ENCODE data around the gene ASB8.

Gene ASB8

GRCh38 chr12:48157018-48157888, at the start of gene ASB8:
Gene ASB8 (minus strand): TSS chr12:48157515. CDS start chr12:48153496, 4,019 bp downstream.
- POLR2A ChIA-PET = interaction anchor here (0.7 to 2.7 kb wide), 20 partner anchors 9 to 1888 kb away, joined by 3 to 26 read pairs (median 5); partner anchors contain the start of genes CCDC184, PFKM, SENP1 and SLC38A1
- peak; percentile 99 for DNase-seq (ENCODE audit: extremely low spot score)
- CTCF ChIA-PET = interaction anchor here (0.6 to 1.6 kb wide), 3 partner anchors 11 to 73 kb away, joined by 3 to 9 read pairs (median 3); no protein-coding TSS in a partner anchor
- no peak for TF ChIP-seq TARDBP (IDR thresholded peaks at IDR 0.05)
- peak; percentile 33; the same call in 1 of the 2 replicates for TF ChIP-seq FOXM1 (IDR thresholded peaks at IDR 0.05; ENCODE audit: borderline replicate concordance)
- TF ChIP-seq L3MBTL2 (conservative IDR thresholded peaks at IDR 0.05) = no peak
- TF ChIP-seq PKNOX1 (IDR thresholded peaks at IDR 0.05) = peak; percentile 47; the same call in 1 of the 2 replicates
- no peak for TF ChIP-seq BHLHE40 (IDR thresholded peaks at IDR 0.05; ENCODE audit: borderline replicate concordance)
- TF ChIP-seq HDGF (IDR thresholded peaks at IDR 0.05; ENCODE audit: borderline replicate concordance) = no peak
- no peak for TF ChIP-seq SUZ12 (IDR thresholded peaks at IDR 0.05)
- no peak for TF ChIP-seq ZNF384 (IDR thresholded peaks at IDR 0.05)
- TF ChIP-seq SP1 (IDR thresholded peaks at IDR 0.05) = no peak
- no peak for TF ChIP-seq LEF1 (IDR thresholded peaks at IDR 0.05; ENCODE audit: borderline replicate concordance)
- TF ChIP-seq NFRKB (IDR thresholded peaks at IDR 0.05) = no peak
- TF ChIP-seq FOXK2 (IDR thresholded peaks at IDR 0.05) = no peak
- no peak for TF ChIP-seq CTBP1 (IDR thresholded peaks at IDR 0.05; ENCODE audit: borderline replicate concordance)
- no peak for TF ChIP-seq FOXA1 (IDR thresholded peaks at IDR 0.05)
- 0 out of 2 replicates have a peak, but pooled peaks have one; percentile 5 for TF ChIP-seq ELF4 (IDR thresholded peaks at IDR 0.05)

- CTCF ChIA-PET = no interaction called here
- POLR2A ChIA-PET = no interaction called here
- TF ChIP-seq SUZ12 (IDR thresholded peaks at IDR 0.05) (no peak), PKNOX1 (IDR thresholded peaks at IDR 0.05) (no peak), HDGF (IDR thresholded peaks at IDR 0.05; ENCODE audit: borderline replicate concordance) (no peak), ELF4 (IDR thresholded peaks at IDR 0.05) (no peak), CTBP1 (IDR thresholded peaks at IDR 0.05; ENCODE audit: borderline replicate concordance) (no peak), ARNT (IDR thresholded peaks at IDR 0.05) (no peak), FOXK2 (IDR thresholded peaks at IDR 0.05) (no peak), BHLHE40 (IDR thresholded peaks at IDR 0.05; ENCODE audit: borderline replicate concordance) (no peak), LEF1 (IDR thresholded peaks at IDR 0.05; ENCODE audit: borderline replicate concordance) (no peak), L3MBTL2 (conservative IDR thresholded peaks at IDR 0.05) (no peak), SP1 (IDR thresholded peaks at IDR 0.05) (no peak)
- DNase-seq (ENCODE audit: extremely low spot score) = no peak
These were observed 45.9 kb upstream of the ASB8 start, which contains the start of gene OR10AD1 for GRCh38 chr12:48203192-48203591. Gene OR10AD1 (minus strand): TSS chr12:48203292. CDS start chr12:48203292, 0 bp downstream.

GRCh38 chr12:48202766-48203165, 45.5 kb upstream of the ASB8 start:
- CTCF ChIA-PET = no interaction called here
- DNase-seq (ENCODE audit: extremely low spot score) = no peak
- POLR2A ChIA-PET = no interaction called here
- no peak for TF ChIP-seq NFRKB (IDR thresholded peaks at IDR 0.05)
- 0 out of 2 replicates have a peak, but pooled peaks have one; percentile 13 for TF ChIP-seq L3MBTL2 (conservative IDR thresholded peaks at IDR 0.05)

GRCh38 chr12:48201516-48201915, 44.2 kb upstream of the ASB8 start:
- DNase-seq (ENCODE audit: extremely low spot score) = no peak
- ChIA-PET POLR2A (no interaction called here), CTCF (no interaction called here)
- TF ChIP-seq NFRKB (IDR thresholded peaks at IDR 0.05) (no peak), TARDBP (IDR thresholded peaks at IDR 0.05) (no peak), ARNT (IDR thresholded peaks at IDR 0.05) (no peak), FOXK2 (IDR thresholded peaks at IDR 0.05) (no peak), SP1 (IDR thresholded peaks at IDR 0.05) (no peak), LEF1 (IDR thresholded peaks at IDR 0.05; ENCODE audit: borderline replicate concordance) (no peak), SUZ12 (IDR thresholded peaks at IDR 0.05) (no peak), FOXA1 (IDR thresholded peaks at IDR 0.05) (no peak), BHLHE40 (IDR thresholded peaks at IDR 0.05; ENCODE audit: borderline replicate concordance) (no peak), PKNOX1 (IDR thresholded peaks at IDR 0.05) (no peak), ZNF384 (IDR thresholded peaks at IDR 0.05) (no peak), ELF4 (IDR thresholded peaks at IDR 0.05) (no peak), L3MBTL2 (conservative IDR thresholded peaks at IDR 0.05) (no peak)

GRCh38 chr12:48201091-48201490, 43.8 kb upstream of the ASB8 start:
- ChIA-PET POLR2A (no interaction called here), CTCF (interaction anchor here (0.6 kb wide), 1 partner anchor 431 kb away, joined by 5 read pairs; no protein-coding TSS in a partner anchor)
- no peak for TF ChIP-seq PKNOX1 (IDR thresholded peaks at IDR 0.05)
- TF ChIP-seq ELF4 (IDR thresholded peaks at IDR 0.05) = no peak
- no peak for TF ChIP-seq ARNT (IDR thresholded peaks at IDR 0.05)
- no peak for TF ChIP-seq FOXK2 (IDR thresholded peaks at IDR 0.05)
- TF ChIP-seq SP1 (IDR thresholded peaks at IDR 0.05) = no peak
- no peak for TF ChIP-seq CTBP1 (IDR thresholded peaks at IDR 0.05; ENCODE audit: borderline replicate concordance)
- TF ChIP-seq LEF1 (IDR thresholded peaks at IDR 0.05; ENCODE audit: borderline replicate concordance) = no peak
- no peak for TF ChIP-seq NFRKB (IDR thresholded peaks at IDR 0.05)
- TF ChIP-seq TARDBP (IDR thresholded peaks at IDR 0.05) = no peak
- no peak for TF ChIP-seq HDGF (IDR thresholded peaks at IDR 0.05; ENCODE audit: borderline replicate concordance)
- no peak for TF ChIP-seq ZNF384 (IDR thresholded peaks at IDR 0.05)
- no peak for DNase-seq (ENCODE audit: extremely low spot score)
